KMS-11 (cell line): ENCODE results near the gene ACER1.

ENCODE experiments used
- H2AFZ ChIP-seq: fragments of 200-600 bp; sonication (generic); 2 replicates; pipeline ENCODE4 v1.6.1; 2016; ENCODE audit warnings: antibody characterized with exemption, mixed run types, low read depth
- H3K27ac ChIP-seq: fragments of 200-600 bp; sonication (generic); 2 replicates; pipeline ENCODE4 v1.6.1; 2016; ENCODE audit warnings: mild to moderate bottlenecking, mixed run types
- H3K27me3 ChIP-seq: fragments of 200-600 bp; sonication (generic); 2 replicates; pipeline ENCODE4 v1.6.1; 2017; ENCODE audit warnings: mild to moderate bottlenecking, low read depth, mixed run types, moderate library complexity; ENCODE audit not compliant: insufficient read depth
- H3K36me3 ChIP-seq: fragments of 200-600 bp; sonication (generic); 2 replicates; pipeline ENCODE4 v1.6.1; 2017; ENCODE audit warnings: mild to moderate bottlenecking, mixed run types; ENCODE audit not compliant: insufficient read depth
- H3K4me1 ChIP-seq: fragments of 200-600 bp; sonication (generic); 2 replicates; pipeline ENCODE4 v1.6.1; 2016; ENCODE audit warnings: mild to moderate bottlenecking, low read depth, mixed run types; ENCODE audit not compliant: poor library complexity, severe bottlenecking
- H3K4me2 ChIP-seq: fragments of 200-600 bp; sonication (generic); 2 replicates; pipeline ENCODE4 v1.7.0; 2016; ENCODE audit warnings: mild to moderate bottlenecking, mixed run types
- H3K4me3 ChIP-seq: fragments of 200-600 bp; sonication (generic); IDR thresholded peaks from 2 replicates; pipeline ENCODE4 v1.6.1; 2017; ENCODE audit warnings: low read depth, low read length, mixed read lengths; ENCODE audit not compliant: insufficient read depth
- H3K79me2 ChIP-seq: fragments of 200-600 bp; sonication (generic); 2 replicates; pipeline ENCODE4 v1.6.1; 2016; ENCODE audit warnings: low read depth, mixed run types; ENCODE audit not compliant: insufficient read depth
- H3K9ac ChIP-seq: fragments of 200-600 bp; sonication (generic); 2 replicates; pipeline ENCODE4 v1.6.1; 2016; ENCODE audit warnings: mild to moderate bottlenecking, mixed run types
- H4K20me1 ChIP-seq: fragments of 200-600 bp; sonication (generic); 2 replicates; pipeline ENCODE4 v1.6.1; 2016; ENCODE audit warnings: mild to moderate bottlenecking, mixed run types; ENCODE audit not compliant: insufficient read depth
- TF ChIP-seq, protein P1 (sequence below): fragments of 200-600 bp; sonication (generic); conservative IDR thresholded peaks from 2 replicates; pipeline ENCODE4 v1.6.1; 2017; ENCODE audit warnings: low read depth, mild to moderate bottlenecking, antibody characterized with exemption, low read length, moderate library complexity, mixed read lengths

ACER1 gene

DNA sequence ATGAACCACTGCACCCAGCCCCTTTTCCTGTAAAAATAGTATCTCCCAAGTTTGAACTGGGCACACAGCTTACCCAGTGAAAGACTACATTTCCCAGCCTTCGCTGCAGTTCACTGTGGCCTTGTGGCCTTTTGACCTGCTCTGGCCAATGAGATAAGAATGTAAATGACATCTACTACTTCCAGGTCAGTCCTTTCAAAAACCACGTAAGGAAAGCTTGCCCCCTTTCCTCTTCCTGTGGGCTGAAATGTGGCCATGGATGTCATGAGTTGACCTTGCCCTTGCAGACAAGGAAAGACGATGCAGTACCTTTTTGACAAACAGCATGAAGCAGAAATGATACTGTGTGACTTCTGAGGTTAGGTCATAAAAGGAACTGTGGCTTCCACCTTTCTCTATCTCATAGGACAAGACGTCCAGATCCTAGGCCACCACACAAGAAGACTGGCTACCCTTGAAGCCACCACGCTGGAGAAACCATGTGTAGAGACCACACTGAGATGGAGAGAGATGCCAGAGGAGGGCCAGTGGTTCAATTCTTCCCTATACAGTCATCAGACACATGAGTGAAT, 19.9 kb downstream of the ACER1 start:
- Histone ChIP-seq H3K4me3 (no peak overlapping the region), H3K36me3 (no peaks in the 10 kb centered on the region), H3K4me2 (no peak overlapping the region), H3K9ac (no peak overlapping the region), H3K79me2 (no peaks in the 10 kb centered on the region), H3K27me3 (peaks cover 12% of the 10 kb centered on the region; the same call in 1 of the 2 replicates), H4K20me1 (no peaks in the 10 kb centered on the region), H3K4me1 (no peaks in the 10 kb centered on the region), H3K27ac (no peak overlapping the region), H2AFZ (no peak overlapping the region)
- TF ChIP-seq, protein P1, sequence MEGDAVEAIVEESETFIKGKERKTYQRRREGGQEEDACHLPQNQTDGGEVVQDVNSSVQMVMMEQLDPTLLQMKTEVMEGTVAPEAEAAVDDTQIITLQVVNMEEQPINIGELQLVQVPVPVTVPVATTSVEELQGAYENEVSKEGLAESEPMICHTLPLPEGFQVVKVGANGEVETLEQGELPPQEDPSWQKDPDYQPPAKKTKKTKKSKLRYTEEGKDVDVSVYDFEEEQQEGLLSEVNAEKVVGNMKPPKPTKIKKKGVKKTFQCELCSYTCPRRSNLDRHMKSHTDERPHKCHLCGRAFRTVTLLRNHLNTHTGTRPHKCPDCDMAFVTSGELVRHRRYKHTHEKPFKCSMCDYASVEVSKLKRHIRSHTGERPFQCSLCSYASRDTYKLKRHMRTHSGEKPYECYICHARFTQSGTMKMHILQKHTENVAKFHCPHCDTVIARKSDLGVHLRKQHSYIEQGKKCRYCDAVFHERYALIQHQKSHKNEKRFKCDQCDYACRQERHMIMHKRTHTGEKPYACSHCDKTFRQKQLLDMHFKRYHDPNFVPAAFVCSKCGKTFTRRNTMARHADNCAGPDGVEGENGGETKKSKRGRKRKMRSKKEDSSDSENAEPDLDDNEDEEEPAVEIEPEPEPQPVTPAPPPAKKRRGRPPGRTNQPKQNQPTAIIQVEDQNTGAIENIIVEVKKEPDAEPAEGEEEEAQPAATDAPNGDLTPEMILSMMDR = no peak

DNA sequence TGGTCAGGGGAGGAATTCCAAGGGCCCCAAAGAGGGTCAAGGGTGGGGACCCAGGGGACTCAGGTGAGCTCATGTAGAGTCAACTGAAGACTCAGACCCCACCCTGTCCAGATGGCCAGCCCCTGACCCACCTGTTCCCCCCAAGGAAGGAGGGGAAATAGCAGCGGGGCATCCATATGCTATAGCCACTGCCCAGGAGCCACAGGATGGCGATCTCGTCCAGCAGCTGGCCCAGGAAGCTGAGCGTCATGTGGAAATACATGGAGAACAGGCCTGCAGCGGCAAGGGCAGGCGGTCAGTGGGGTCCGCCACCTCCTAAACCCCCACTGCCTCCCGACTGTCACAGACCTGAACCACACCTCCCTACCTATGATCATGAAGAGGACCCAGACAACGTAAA, 21.4 kb downstream of the ACER1 start:
- no peak overlapping the region for H2AFZ ChIP-seq
- peaks cover 12% of the 10 kb centered on the region; the same call in 1 of the 2 replicates for H3K27me3 ChIP-seq
- no peak overlapping the region for H3K4me2 ChIP-seq
- H3K79me2 ChIP-seq = no peaks in the 10 kb centered on the region
- H3K4me1 ChIP-seq = no peaks in the 10 kb centered on the region
- no peak overlapping the region for H3K4me3 ChIP-seq
- TF ChIP-seq, protein P1 = no peak
- no peak overlapping the region for H3K9ac ChIP-seq
- no peaks in the 10 kb centered on the region for H3K36me3 ChIP-seq
- H3K27ac ChIP-seq = no peak overlapping the region
- no peaks in the 10 kb centered on the region for H4K20me1 ChIP-seq

DNA sequence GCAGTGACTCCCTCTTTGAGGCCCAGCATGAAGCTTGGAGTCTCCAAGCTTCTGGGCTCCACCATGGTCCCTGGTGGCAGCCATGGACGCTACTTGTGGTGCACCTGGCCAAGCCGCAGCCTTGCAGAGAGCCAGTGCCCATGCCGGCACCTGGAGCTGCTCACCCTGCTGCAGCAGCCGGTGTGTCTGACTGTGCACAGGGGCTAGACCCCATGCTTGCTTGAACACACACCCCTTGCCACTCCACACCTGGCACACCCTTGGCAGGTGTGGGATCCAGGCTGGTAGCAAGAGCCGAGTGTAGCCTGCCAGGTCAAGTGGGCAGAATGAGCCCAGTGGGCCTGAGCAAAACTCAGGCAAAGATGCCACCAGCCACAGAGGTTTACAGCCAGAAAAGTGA, 35.0 kb downstream of the ACER1 start:
- Histone ChIP-seq H3K36me3 (no peaks in the 10 kb centered on the region), H3K9ac (no peak overlapping the region), H3K79me2 (no peaks in the 10 kb centered on the region), H4K20me1 (no peaks in the 10 kb centered on the region), H3K27ac (no peak overlapping the region), H3K27me3 (peaks cover 8% of the 10 kb centered on the region; the same call in 1 of the 2 replicates), H3K4me1 (peaks cover 14% of the 10 kb centered on the region), H3K4me2 (no peak overlapping the region), H3K4me3 (no peak overlapping the region), H2AFZ (no peak overlapping the region)
- TF ChIP-seq, protein P1 = no peak

DNA sequence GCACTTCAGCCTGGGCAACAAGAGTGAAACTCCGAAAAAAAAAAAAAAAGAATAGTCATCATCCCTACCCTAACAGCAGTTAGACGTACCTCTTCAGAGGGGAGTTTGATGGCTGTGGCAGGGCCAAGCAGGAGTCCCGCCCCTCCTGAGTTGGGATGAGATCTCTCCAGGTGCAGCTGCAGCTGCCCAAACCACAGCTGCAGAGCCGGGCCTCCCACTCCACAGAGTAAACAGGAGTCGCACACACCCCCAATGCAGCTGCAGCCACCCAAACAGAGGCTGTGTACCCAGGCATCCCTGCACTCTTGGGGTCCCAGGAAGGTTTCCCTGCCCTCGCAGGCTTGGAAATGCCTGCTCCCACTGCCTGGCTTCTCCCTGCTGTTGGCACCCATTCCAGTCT, 36.2 kb downstream of the ACER1 start:
- H4K20me1 ChIP-seq = no peaks in the 10 kb centered on the region
- H3K4me2 ChIP-seq = no peak overlapping the region
- no peaks in the 10 kb centered on the region for H3K79me2 ChIP-seq
- H3K4me3 ChIP-seq = no peak overlapping the region
- TF ChIP-seq, protein P1 = no peak
- peaks cover 14% of the 10 kb centered on the region for H3K4me1 ChIP-seq
- H3K9ac ChIP-seq = no peak overlapping the region
- no peak overlapping the region for H2AFZ ChIP-seq
- no peaks in the 10 kb centered on the region for H3K36me3 ChIP-seq
- H3K27ac ChIP-seq = no peak overlapping the region
- H3K27me3 ChIP-seq = peaks cover 8% of the 10 kb centered on the region; the same call in 1 of the 2 replicates
